ENCODE results near the gene KRTAP4-7. TPM values are rescaled to one million over a fixed set of nuclear protein-coding genes. Genes with fewer than 3 reads are reported as not detected.

Gene KRTAP4-7
- total and polyA plus RNA-seq, 2 donors (not counting 3 experiments of a cell fraction or from before 2014, with no cell fraction given), result not detected

GRCh38 chr17:41111151-41111885 is 27.4 kb downstream of the KRTAP4-7 start:
- dilution Hi-C loops (cut with MboI; ENCODE audit: extremely low pct_ligation_motif_present, low sequenced_read_pairs), result no loop called here
- Histone ChIP-seq H3K79me2 (ENCODE audit: control insufficient read depth, insufficient read depth, low read length) (no peaks in the 10 kb centered on the region), H3K4me3 (replicated peaks in 1 of 3; ENCODE audit: insufficient read depth in 1 of 3, low read depth in 1 of 3, low read length in 3 of 3) (no peak overlapping the region), H3K9ac (replicated peaks; ENCODE audit: extremely low read depth, insufficient read depth, low read length) (no peak overlapping the region), H3K4me2 (ENCODE audit: insufficient read depth, low read length) (no peak overlapping the region), H3K4me1 (ENCODE audit: control insufficient read depth, extremely low read depth, insufficient read depth, low read length) (no peaks in the 10 kb centered on the region), H2AFZ (ENCODE audit: low read depth, low read length) (no peak overlapping the region), H3K36me3 (ENCODE audit: control insufficient read depth in 2 of 2, extremely low read depth in 1 of 2, insufficient read depth in 2 of 2, low read length in 2 of 2) (no peaks in the 10 kb centered on the region), H3K9me1 (replicated peaks; ENCODE audit: control insufficient read depth, extremely low read depth, insufficient read depth, low read length) (no peaks in the 10 kb centered on the region), H4K20me1 (replicated peaks; ENCODE audit: control insufficient read depth, extremely low read depth, insufficient read depth, low read length) (no peaks in the 10 kb centered on the region), H3K27ac (ENCODE audit: insufficient read depth, low read depth, low read length) (no peak overlapping the region), H3K27me3 (ENCODE audit: control insufficient read depth in 2 of 2, insufficient read depth in 2 of 2, low read length in 2 of 2) (peaks cover 0 to 5% of the 10 kb centered on the region in 2 experiments), H3K9me3 (replicated peaks; ENCODE audit: control insufficient read depth, insufficient read depth, low read length) (no peaks in the 10 kb centered on the region)
- TF ChIP-seq FOS (IDR thresholded peaks at IDR 0.05; ENCODE audit: borderline replicate concordance, insufficient read depth, low read length), result no peak
- TF ChIP-seq GATA2 (IDR thresholded peaks at IDR 0.05; ENCODE audit: insufficient read depth, insufficient read length, low read depth, low read length), result no peak
- no peak for TF ChIP-seq JUN (IDR thresholded peaks at IDR 0.05; ENCODE audit: borderline replicate concordance, insufficient read depth, insufficient read length, low read depth)
- no peak for TF ChIP-seq MAX (IDR thresholded peaks at IDR 0.05; ENCODE audit: insufficient read depth, insufficient read length)
- no peak for TF ChIP-seq POLR2AphosphoS5 (IDR thresholded peaks at IDR 0.05; ENCODE audit: insufficient read depth, low read depth, low read length)
- no peak for TF ChIP-seq CTCF (IDR thresholded peaks at IDR 0.05; ENCODE audit: extremely low read depth in 1 of 2, insufficient read depth in 1 of 2, low read depth in 1 of 2, low read length in 2 of 2)
- TF ChIP-seq EZH2 (IDR thresholded peaks at IDR 0.05; ENCODE audit: borderline replicate concordance, low read depth, low read length, severe bottlenecking), result no peak
- no peak for TF ChIP-seq POLR2A (IDR thresholded peaks at IDR 0.05; ENCODE audit: low read depth, low read length)
- TF ChIP-seq MYC (IDR thresholded peaks at IDR 0.05; ENCODE audit: low read depth, low read length), result no peak
- BruUV-seq (replicated peaks), result no TSS peak
- FAIRE-seq (no peak), DNase-seq (ENCODE audit: low read depth, low spot score) (no peak)
- intact Hi-C loops (cut with micrococcal nuclease), result no loop called here
- POLR2A ChIA-PET, result no interaction called here
- CTCF ChIA-PET, result no interaction called here
